DMS153 treated with DMSO at 0.1 percent for 48 hours (cell line): Measurements from ENCODE around the gene LAMP1.
"Not testable (repeated sequence)": the region's sequence is repeated elsewhere in the genome, so short reads cannot be mapped to it uniquely, and the experiment has no call there.

Experiments
- DNase-seq: peaks from one replicate; lab custom pipeline; 2025; ENCODE audit not compliant: unreplicated experiment; lab: John Stamatoyannopoulos, UW

LAMP1 gene, protein sequence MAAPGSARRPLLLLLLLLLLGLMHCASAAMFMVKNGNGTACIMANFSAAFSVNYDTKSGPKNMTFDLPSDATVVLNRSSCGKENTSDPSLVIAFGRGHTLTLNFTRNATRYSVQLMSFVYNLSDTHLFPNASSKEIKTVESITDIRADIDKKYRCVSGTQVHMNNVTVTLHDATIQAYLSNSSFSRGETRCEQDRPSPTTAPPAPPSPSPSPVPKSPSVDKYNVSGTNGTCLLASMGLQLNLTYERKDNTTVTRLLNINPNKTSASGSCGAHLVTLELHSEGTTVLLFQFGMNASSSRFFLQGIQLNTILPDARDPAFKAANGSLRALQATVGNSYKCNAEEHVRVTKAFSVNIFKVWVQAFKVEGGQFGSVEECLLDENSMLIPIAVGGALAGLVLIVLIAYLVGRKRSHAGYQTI

DNA sequence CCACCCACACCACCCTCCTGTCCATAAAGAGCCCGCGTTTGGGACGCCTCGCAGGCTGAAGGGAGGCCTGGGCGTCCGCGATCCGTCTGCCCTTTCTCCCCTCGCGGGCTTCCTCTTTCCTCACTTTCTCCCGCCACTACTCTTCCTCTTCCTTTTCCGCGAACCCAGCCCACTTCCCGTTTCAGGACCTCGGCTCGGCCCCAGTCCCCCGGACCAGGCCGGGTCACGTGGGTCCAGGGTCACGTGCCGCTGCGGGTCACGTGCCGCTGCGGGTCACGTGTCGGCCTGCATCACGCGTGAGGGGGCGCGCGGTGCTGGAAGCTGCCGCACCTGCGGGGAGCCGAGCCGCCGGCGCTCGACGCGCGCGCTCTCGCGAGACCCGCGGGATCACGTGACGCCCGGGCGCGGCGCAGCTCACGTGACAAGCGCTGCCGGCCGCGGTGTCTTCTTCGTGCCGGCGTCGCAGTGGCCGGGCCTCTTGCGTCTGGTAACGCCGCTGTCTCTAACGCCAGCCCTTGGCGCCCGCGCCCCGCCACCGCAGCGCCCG lies at the start of gene LAMP1:
Gene LAMP1, plus strand, starts transcription at position 417 of the 547 bp plus-strand sequence. CDS start 196 bp downstream, outside the sequence.
- peak; percentile 82 for DNase-seq

DNA sequence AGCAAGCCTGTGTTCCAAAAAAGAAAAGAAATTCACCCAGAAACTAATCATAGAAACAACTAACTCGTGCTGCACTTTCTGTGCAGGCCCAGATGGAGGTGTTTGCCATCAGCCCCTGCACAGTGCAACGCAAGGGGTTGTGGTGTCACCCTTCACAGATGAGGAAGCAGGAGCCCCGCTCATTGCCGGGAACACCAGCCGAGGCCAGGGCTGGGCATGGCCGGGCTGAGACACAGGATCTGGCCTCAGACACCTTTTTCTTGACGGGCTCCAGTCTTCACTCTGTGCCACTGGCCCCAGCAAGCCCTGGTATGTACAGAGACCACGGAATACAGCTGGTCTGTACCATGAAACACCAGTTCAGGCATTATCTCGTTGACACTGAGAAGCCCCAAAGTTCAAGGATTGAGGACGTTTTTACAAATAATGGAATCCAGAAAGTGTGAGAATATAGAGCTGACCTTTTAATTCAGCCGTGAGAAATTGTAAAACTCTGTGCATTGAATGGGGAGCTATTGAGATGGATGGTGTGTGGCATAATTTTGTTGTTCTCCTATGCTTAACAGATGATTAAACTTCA lies 44.4 kb upstream of the LAMP1 start:
- DNase-seq, result no peak

DNA sequence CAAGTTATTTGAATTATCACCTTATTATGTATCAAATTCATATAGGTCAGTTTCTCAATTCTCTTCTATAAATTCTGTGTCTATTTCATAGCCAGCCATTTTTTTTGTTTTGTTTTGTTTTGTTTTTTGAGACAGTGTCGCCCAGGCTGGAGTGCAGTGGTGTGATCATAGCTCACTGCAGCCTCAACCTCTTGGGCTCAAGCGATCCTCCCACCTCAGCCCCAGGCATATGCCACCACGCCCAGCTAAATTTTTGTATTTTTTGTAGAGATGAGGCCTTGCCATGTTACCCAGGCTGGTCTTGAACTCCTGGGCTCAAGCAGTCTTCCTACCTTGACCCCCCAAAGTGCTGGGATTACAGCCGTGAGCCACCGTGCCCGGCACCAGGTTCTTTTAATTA lies 39.1 kb upstream of the LAMP1 start:
- DNase-seq, result not testable (repeated sequence)

DNA sequence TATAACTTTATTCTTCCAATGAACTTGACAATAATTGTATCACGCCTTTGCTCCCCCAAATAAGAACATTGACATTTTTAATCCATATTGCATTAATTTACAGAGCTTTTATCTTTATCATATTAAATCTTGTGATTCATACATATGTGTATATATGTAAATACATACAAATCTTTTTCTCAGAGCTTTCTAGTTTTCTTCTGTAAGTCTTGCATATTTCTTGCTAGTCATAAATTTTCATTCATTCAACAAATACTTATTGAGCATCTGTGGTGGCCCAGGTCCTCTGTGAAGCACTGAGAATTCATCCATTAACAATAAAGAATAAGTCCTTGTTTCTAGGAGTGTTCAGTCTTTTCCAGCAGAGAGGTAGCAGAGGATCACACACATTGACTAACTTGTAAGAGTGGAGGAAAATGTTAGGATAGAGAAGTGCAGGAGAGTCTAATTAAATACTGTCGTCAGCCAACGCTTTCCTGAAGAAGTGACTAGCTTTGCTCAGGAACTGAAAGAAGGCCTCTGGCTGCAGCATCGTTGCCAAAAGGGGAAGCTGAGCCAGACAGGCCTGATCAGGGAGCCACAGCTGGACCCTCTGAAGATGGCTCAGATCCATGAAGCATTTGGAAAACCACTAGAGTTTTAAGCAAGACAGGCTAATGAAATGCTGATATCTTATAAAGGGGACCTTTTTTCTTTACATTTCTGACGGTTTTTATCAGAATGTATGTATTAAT lies 38.6 kb upstream of the LAMP1 start:
- no peak for DNase-seq

DNA sequence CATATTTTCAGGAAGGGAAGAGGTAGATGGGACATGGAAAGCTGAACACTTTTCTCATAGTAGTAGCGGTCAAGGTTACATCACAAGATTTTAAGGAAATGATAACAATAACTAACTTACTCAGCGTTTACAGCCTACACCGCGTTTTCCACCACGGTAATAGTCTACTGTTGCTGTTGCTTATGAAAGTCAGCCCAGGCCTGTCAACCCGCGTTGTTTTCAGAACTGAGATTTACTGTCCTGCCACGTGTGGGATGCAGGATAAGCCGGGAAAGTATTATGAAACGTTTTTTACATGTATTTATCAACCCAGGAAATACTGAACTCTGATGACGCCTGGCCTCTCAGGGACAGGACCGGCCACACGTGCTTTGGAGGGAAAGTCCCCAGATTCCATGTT lies 36.0 kb upstream of the LAMP1 start:
- no peak for DNase-seq

DNA sequence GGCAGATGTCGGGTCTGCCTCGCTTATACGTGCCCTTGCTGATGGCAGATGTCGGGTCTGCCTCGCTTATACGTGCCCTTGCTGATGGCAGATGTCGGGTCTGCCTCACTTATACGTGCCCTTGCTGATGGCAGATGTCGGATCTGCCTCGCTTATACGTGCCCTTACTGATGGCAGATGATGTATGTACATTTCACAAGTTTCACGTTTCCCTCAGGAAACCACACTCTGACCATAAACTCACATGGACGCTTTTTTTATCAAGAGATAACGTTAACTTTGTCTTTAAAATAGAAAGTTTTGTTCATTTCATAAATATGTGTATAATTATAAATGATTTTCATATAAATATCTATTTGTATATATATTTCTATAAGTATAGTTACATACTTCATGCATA lies 34.0 kb upstream of the LAMP1 start:
- DNase-seq, result not testable (repeated sequence)

DNA sequence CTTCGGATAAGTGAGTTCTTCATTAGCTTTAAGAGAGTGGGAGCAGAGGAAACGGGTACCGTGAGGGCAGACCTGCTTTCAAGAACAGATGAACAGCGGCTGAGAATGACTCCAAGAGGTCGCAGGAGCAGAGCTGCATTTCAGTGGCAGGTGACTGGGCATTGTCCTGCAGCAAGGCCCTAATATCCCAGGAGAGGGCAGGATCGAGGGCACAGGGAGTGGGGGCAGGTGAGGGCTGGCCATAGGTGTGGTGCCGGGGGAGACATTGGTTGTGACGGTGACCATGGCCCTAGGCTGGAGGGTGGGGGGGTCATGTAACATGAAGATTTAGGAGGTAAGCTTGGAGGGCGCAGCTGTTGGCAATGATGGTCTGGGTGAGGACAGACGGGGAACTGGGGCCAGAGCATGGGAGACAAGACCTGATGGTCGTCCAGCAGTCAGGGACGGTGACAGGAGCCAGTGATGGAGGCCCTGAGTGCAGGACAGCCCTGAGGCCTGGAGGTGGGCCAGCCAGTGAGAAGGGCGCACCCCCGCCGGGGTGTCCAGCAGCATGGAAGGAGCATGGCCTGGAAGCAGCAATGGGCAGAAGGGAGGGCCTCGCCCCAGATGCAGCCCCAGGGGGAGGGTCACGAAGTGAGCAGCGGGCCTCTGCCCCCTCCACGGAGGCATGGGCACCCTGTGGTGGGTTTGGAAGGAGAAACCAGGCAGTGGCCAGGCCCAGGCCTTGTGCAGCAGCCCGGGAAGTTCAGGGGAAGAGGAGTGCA lies 29.2 kb upstream of the LAMP1 start:
- no peak for DNase-seq

DNA sequence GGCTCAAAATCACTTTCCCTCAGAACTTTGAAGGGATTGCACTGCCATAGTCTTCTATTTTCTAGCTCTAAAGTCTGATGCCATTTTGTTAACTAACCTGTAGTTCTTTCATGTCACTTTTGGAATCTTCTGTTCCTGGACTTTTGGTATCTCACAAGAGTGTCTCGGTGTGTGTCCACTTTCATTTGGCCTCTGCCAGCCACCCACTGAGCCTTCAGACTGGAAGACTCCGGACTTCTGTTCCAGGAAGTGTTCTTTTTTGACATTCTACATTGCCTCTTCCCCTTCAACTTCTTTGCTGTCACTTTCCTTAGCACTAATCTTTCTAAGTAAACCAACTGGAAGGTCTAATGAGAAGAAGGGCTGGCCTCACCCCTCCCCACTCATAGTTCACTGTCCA lies 25.0 kb upstream of the LAMP1 start:
- no peak for DNase-seq

DNA sequence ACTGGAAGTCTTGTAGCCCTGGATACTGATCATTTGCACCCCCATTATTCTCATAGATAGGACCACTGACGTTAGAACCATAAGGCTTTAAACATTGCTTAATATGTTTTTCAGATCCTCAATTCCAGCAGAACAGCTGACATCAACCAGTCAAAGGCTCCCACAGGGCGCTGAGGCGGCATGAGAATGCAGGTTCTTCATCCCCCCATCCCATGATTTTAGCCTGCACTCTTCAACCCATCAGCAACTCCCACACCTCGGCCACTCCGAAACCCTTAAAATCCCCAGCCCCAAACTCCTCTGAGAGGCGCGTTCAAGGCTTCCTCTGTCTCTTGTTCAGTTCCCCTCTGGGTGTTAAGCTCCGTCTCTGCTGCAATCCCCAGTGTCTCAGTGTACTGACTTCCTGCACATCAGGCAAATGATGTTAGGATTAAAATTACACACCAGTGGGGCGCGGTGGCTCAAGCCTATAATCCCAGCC lies 24.3 kb upstream of the LAMP1 start:
- DNase-seq, result no peak

DNA sequence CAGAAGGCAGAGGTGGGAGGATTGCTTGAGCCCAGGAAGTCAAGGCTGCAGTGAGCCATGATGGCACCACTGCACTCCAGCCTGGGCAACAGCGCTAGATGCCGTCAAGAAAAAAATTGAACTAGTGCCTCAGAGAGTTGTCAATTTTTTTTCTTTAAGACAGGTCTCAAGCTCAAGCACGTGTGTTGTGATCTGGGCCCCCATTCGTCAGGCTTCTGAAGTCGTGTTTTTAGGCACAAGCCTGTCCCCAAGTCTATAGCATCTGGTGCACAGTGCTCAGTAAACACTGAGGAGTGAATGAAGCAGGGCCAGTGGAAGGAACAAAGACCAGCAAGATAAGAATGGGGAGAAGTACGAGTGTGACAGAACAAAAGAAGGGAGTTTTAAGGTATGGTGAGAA lies 23.7 kb upstream of the LAMP1 start:
- DNase-seq, result no peak

DNA sequence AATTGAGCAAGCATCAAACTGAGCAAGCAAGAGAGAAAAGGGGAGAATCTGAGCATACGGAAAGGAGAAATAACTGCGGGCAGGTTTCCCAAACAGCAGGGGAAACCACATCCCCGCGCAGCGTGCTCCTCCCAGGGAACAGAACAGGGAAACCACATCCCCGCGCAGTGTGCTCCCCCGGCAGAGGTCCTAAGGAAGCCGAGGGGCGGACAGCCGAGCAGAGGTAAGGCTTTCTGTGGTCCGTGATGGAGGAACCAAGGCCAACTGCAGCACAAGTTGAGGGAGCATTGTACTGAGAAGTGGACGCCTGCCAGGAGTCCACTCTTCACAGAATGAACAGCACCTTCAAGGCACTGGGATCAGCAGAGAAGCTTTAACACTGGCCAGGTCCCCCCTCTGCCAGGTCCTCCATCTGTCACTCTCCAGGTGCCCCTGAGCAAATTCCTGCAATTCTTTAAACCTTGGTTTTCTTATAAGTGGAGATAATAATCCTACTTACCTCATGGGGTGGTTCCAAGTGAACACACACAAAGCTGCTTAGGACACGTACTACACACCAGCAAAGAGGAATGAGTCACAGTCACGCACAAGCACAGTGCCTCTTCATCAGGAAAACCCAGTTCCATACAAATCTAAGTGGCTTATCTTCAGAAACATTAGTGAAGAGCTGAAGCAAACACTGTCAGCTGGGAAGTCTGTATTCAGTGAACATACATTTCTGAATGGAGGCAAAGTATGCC lies 23.0 kb upstream of the LAMP1 start:
- no peak for DNase-seq

DNA sequence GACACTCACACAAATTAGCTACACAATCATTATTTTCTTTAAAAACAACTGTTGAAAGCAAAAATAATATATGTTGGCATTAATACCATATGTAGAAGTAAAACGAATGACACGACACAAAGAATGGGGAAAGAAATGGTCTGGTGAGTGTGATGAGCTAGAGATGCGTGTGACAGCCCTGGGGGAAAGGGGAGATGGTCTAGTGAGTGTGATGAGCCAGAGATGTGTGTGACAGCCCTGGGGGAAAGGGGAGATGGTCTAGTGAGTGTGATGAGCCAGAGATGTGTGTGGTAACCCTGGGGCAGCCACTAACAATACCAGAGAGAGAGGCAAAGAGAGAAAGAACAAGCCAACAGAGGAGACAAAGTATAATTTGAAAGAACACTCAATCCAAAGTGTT lies 22.3 kb upstream of the LAMP1 start:
- DNase-seq, result no peak

DNA sequence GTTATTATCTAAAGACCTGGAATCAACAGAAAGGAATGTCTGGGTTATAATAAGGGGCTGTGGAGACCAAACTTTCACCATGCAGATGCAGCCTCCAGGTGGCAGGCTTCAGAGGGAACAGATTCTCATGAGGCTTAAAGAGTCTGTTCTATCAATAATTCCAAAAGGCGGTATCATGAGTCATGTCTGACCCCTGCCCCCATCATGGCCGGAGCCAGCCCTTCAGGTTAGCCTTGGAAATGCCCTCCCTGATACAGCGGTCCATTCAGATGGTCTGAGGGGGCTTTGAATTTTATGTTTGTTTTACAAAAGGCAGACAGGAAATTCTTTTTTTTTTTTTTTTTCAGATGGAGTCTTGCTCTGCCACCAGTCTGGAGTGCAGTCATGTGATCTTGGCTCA lies 21.7 kb upstream of the LAMP1 start:
- DNase-seq, result peak; percentile 50

DNA sequence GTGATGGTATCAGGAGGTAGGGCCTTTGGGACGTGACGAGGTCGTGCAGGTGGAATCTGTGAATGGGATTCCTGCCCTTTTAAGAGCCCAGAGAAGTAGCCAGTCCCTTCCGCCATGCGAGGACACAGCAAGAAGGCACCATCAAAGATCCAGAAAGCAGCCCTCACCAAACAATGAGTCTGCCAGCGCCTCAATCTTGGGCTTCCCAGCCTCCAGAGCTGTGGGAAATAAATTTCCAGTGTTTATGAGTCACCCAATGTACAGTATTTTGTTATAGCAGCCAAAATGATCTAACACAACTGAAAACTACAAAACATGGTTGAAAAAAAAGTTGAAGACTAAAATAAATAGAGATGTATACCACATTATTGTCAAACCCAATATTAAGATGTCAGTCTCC lies 16.9 kb upstream of the LAMP1 start:
- DNase-seq, result no peak

DNA sequence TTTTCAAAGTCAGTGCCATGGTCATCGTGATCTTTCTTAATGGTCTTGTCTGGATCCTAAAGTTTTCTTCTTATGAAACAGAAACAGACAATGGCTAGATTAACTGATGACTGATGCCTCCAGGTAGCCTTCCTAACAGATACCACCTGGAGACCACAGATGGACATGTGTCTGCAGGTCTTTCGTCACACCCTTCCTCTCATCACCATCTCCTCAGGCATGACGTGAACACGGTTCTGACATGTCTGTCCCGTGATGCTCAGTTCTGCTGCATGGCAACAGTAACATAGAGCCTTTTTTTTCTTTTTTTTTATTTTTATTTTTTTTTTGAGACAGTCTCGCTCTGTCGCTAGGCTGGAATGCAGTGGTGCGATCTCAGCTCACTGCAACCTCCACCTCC lies 13.1 kb upstream of the LAMP1 start:
- DNase-seq, result no peak

DNA sequence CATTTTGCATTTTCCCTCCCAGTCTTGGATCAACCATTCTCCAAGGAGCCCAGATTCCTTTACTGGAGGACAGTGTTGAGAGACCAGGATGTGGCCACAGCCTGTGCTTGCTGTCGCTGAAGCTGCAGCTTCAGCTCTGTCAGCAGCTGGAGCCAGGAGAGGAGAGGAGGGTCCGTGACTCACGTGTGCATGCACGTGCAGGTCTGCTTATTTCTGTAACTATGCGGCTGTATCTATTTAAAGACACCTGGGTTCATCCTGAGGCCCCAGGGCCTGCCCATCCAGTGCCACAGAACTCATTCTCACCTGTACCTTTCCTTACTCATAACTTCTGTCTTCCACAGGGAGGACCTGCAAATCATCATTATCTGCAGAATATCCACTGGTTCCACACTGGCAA lies 8.2 kb upstream of the LAMP1 start:
- DNase-seq, result no peak

DNA sequence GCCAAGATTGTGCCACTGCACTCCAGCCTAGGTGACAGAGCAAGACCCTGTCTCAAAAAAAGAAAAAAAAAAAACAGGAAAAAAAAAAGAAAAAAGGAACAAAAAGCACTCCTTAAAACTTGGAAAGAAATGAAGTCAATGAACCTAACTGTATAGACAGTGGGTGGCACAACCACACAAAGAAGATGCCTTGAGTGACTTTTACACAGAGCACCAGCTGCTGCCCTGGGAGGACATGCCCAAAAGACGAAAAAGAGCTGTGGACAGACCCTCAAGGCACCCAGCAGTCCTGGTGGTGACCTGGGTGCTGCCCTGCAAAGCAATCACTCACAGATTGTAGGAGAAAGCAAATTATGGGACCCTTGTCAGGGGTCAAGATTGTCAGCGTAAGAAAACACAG lies 5.9 kb upstream of the LAMP1 start:
- DNase-seq, result no peak

DNA sequence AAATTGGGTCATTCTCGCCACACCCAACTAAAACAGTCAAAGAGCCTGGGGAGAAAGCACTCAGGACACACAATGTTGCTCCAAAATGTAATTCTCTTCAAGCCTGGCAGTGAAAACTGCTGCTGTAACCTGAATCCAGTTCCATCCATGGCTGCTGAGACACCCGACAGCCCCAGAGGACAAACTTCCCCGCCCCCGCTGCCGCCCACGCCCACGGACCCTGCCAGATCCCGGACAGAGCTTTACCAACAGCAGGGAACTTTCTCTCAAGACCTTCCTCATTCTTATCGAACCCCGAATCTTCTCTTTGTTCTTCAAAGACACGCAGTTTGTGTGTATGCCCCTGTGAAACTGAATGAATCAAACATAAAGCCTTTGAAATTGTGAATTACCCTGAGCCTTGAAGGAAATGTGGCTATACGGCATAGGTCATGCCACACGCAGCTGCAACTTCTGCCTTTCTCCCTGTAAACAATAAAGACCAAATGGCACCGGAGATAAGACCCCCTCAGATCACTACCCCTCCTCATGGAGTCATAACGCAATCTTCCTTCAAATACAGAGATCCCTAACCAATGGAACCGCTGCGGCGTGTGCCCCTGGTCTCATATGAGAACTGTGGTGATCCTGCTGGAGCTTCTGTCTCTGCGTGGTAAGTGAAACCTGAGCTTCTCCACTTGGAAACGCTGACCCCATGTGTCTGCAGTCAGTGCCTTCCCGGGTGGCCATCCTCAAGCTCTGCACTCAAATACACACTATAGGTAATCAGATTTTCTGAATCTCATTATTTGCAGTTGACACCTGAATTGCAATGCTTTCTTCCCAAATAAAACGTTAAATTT lies 4.8 kb upstream of the LAMP1 start:
- DNase-seq, result peak; percentile 13

DNA sequence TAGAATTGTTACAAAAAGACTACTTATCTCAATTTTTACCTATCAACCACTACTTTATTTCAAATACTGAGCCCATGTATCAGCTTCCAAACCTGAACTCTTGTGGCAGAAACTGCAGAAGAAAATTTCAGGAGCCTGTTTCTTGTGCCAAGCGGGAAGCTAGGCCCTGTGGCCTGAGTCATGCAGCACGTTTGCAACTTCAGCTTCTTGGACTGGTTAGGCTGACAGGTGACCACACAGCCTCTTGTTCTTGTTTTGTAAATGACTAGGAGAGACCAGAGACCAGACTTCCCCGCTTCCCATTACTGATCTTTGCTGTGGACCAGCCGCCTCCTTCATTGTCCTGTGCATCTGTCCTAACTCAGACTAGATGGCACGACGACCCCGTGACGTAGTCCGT lies 3.4 kb upstream of the LAMP1 start:
- DNase-seq, result no peak
